Measurements from ENCODE around the gene CKLF. TPM values are rescaled to one million over a fixed set of nuclear protein-coding genes. Genes with fewer than 3 reads are reported as not detected.
"Not testable (repeated sequence)": the region's sequence is repeated elsewhere in the genome, so short reads cannot be mapped to it uniquely, and the experiment has no call there.

Gene CKLF
- total and polyA plus RNA-seq, 2 experiments from 2014 or later = 64.2 to 108 TPM

DNA sequence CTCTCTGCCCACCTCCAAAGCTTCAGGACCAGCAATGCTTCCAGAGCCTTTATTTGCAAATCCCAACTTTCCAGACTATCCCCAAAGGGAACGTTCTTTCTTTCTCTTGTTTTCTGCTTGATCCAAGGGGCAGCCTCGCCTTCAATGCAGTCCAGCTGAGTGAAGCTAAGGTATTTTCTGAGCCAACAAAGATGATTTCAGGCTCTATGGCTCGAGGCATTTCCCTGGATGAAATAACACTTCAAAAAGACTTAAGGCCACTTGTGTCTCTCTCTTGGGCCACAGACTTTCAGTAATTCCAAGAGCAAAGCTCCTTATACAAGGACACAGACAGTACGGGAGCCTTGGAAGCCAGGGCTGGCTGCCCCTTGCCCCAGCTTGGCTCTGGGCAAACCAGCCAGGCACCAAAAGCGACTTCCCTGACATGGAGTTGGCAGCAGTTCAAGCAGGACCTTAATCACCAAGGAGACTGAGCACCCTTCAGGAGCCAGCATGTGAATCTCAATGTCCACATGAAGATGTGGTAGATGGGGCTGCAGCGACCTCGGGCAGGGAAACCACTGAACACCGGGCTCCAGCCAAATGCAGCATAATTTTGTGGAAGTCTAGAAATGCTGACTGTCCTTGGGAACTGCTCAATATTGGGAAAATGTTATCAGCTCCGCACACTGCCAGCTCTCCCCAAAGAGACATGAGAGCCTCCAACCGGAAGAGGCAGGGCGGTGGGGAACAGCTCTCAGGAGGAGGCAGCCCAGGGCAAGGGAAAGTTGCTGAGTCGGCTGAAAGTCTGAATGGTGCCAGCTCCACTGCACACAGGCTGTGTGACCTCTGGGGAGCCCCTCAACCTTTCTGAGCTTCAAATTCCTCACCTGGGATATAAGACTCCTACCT lies 41.4 kb upstream of the CKLF start:
- in situ Hi-C loops (cut with MboI) = no loop called here
- Histone ChIP-seq H3K4me1 (ENCODE audit: insufficient read depth) (peaks cover 39% of the 10 kb centered on the region), H3K9ac (no peak overlapping the region), H3K4me3 (no peak overlapping the region), H3K4me2 (ENCODE audit: unreplicated experiment) (peak overlapping the region; percentile 43), H4K20me1 (ENCODE audit: insufficient read depth) (no peaks in the 10 kb centered on the region), H3K9me3 (ENCODE audit: low read depth) (no peaks in the 10 kb centered on the region), H3K27ac (peak overlapping the region; percentile 58), H2AFZ (no peak overlapping the region), H3F3A (ENCODE audit: insufficient read depth) (peaks cover 24% of the 10 kb centered on the region), H3K79me2 (ENCODE audit: insufficient read depth) (no peaks in the 10 kb centered on the region), H3K27me3 (replicated peaks; ENCODE audit: insufficient read depth) (no peaks in the 10 kb centered on the region), H3K9me2 (ENCODE audit: insufficient read depth) (no peaks in the 10 kb centered on the region), H3K36me3 (ENCODE audit: low read depth) (no peaks in the 10 kb centered on the region)
- 34 to 39% methylated on average over 12 of the region's 12 CpGs for WGBS, 2 experiments (ENCODE audit: low coverage in 1 of 2, low lambda C conversion rate in 2 of 2, missing lambda C conversion rate in 2 of 2)
- no peak for TF ChIP-seq EZH2 (IDR thresholded peaks at IDR 0.05; ENCODE audit: insufficient read depth, poor library complexity, severe bottlenecking)
- no peak for TF ChIP-seq EZH2phosphoT487 (IDR thresholded peaks at IDR 0.05; ENCODE audit: insufficient read depth, low read depth)
- peak; percentile 30 for DNase-seq

DNA sequence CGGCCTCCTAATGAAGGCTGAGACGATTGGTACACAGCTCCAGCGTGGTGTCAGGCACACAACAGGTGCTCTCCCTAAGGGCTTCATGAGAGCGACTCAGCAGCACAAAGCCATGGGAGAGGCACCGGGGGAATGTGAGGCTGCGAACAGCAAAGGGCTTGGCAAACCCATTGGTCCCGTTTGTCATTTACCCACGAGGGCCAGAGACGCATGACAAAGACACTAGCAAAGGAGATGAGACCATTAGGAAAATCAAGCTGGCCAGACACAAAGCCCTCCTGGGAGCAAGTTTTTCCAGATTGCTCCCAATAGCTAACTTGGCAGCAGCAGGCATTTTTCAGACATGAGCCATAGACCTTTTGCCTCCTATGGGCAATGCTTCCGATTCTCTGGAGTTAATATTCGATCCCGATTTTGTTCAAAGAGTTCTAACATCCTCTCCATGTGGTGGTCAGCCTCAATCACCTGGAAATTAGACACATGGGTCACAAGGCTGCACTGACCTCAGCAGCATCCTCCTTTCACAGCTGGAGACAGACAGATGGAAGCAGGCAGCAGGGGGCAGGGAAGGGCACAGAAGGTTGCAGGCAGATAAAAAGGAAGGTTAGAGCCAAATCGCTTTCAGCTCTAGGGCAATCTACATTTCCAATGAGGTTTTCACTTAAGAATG lies 40.6 kb upstream of the CKLF start:
- Histone ChIP-seq H4K20me1 (ENCODE audit: insufficient read depth) (no peaks in the 10 kb centered on the region), H3K4me2 (ENCODE audit: unreplicated experiment) (peak overlapping the region; percentile 43), H3K4me1 (ENCODE audit: insufficient read depth) (peaks cover 46% of the 10 kb centered on the region), H3K36me3 (ENCODE audit: low read depth) (no peaks in the 10 kb centered on the region), H3K27ac (peak overlapping the region; percentile 69), H3K9me3 (ENCODE audit: low read depth) (no peaks in the 10 kb centered on the region), H2AFZ (no peak overlapping the region), H3F3A (ENCODE audit: insufficient read depth) (peaks cover 24% of the 10 kb centered on the region), H3K79me2 (ENCODE audit: insufficient read depth) (no peaks in the 10 kb centered on the region), H3K27me3 (replicated peaks; ENCODE audit: insufficient read depth) (no peaks in the 10 kb centered on the region), H3K9me2 (ENCODE audit: insufficient read depth) (no peaks in the 10 kb centered on the region), H3K4me3 (no peak overlapping the region), H3K9ac (peak overlapping the region; percentile 31)
- TF ChIP-seq EZH2 (IDR thresholded peaks at IDR 0.05; ENCODE audit: insufficient read depth, poor library complexity, severe bottlenecking) = no peak
- TF ChIP-seq EZH2phosphoT487 (IDR thresholded peaks at IDR 0.05; ENCODE audit: insufficient read depth, low read depth) = no peak
- in situ Hi-C loops (cut with MboI) = no loop called here
- WGBS, 2 experiments (ENCODE audit: low coverage in 1 of 2, low lambda C conversion rate in 2 of 2, missing lambda C conversion rate in 2 of 2) = 14 to 15% methylated on average over 13 of the region's 13 CpGs
- peak; percentile 91 for DNase-seq

DNA sequence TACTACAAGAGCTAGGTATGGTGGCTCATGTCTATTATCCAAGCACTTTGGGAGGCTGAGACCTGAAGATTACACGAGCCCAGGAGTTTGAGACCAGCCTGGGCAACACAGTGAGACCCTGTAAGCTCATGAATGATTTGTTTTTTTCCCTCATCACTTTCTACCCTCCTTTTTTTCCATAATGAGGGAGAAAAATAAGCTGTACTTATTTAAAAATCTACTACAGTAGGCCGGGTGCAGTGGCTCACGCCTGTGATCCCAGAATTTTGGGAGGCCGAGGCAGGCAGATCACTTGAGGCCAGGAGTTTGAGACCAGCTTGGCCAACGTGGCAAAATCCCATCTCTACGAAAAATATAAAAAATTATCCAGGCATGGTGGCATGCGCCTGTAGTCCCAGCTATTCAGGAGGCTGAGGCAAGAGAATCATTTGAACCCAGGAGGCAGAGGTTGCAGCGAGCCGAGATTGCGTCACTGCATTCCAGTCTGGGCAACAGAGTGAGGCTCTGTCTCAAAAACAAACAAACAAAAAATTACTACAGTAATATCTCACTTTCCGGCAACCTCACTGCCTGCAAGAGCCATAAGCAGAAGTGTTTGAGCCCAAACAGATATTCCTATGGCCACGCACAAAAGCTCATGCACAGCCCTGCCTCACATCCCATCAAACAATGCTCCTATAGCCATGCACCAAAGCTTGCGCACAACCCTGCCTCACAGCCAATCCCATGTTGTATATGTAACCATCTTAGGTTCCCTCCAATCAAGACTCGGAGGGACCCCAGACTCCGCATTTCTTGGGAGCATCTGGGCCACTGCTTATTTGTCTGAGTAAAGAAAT lies 39.9 kb upstream of the CKLF start:
- Histone ChIP-seq H3K36me3 (ENCODE audit: low read depth) (no peaks in the 10 kb centered on the region), H3K4me2 (ENCODE audit: unreplicated experiment) (peak overlapping the region; percentile 43)

DNA sequence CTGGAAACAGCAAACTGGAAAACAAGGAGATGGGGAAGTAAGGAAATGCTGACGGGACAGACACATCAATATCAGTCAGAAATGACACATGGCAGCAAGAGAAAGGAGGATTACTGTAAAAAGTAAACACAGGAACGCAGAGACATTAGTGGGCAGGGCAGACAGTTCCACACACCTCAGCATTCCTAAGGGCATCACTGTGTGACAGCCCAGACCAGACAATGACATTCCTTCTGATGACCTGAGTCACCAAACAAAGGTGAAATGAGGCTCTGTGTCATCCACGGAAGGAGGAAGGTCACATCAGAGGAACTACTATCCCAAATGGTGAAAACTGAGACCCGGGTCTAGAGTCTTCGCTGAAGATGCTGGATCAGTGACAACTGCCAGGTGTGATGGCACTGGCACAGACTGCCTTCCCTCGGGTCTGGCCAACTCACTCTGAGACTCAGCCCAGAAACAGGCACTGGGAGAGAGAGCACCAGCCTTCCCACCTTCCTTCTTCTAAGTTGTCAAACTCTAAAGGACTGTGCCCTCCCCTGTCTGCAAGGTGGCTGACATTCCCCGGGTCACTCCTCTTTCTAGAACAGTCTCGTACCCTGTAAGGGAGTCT lies 39.2 kb upstream of the CKLF start:
- in situ Hi-C loops (cut with MboI) = no loop called here
- peak overlapping the region; percentile 22; the same call in 1 of the 2 replicates for H3K27ac ChIP-seq
- H3K9ac ChIP-seq = no peak overlapping the region
- H3K36me3 ChIP-seq (ENCODE audit: low read depth) = no peaks in the 10 kb centered on the region
- H3F3A ChIP-seq (ENCODE audit: insufficient read depth) = peaks cover 30% of the 10 kb centered on the region
- H3K27me3 ChIP-seq (replicated peaks; ENCODE audit: insufficient read depth) = no peaks in the 10 kb centered on the region
- WGBS, 2 experiments (ENCODE audit: low coverage in 1 of 2, low lambda C conversion rate in 2 of 2, missing lambda C conversion rate in 2 of 2) = 55 to 65% methylated on average over 8 of the region's 8 CpGs
- H3K9me2 ChIP-seq (ENCODE audit: insufficient read depth) = no peaks in the 10 kb centered on the region
- H3K4me1 ChIP-seq (ENCODE audit: insufficient read depth) = peaks cover 50% of the 10 kb centered on the region
- H2AFZ ChIP-seq = no peak overlapping the region
- H3K79me2 ChIP-seq (ENCODE audit: insufficient read depth) = no peaks in the 10 kb centered on the region
- no peak overlapping the region for H3K4me2 ChIP-seq (ENCODE audit: unreplicated experiment)
- DNase-seq = no peak
- TF ChIP-seq EZH2 (IDR thresholded peaks at IDR 0.05; ENCODE audit: insufficient read depth, poor library complexity, severe bottlenecking) (no peak), EZH2phosphoT487 (IDR thresholded peaks at IDR 0.05; ENCODE audit: insufficient read depth, low read depth) (no peak)
- H3K4me3 ChIP-seq = no peak overlapping the region
- no peaks in the 10 kb centered on the region for H4K20me1 ChIP-seq (ENCODE audit: insufficient read depth)
- no peaks in the 10 kb centered on the region for H3K9me3 ChIP-seq (ENCODE audit: low read depth)

More for the DNA sequence above, 39.9 kb upstream of the CKLF start:
- Histone ChIP-seq H3K9ac (peak overlapping the region; percentile 31), H2AFZ (no peak overlapping the region), H3K4me3 (no peak overlapping the region), H3K9me2 (ENCODE audit: insufficient read depth) (no peaks in the 10 kb centered on the region), H4K20me1 (ENCODE audit: insufficient read depth) (no peaks in the 10 kb centered on the region), H3K27me3 (replicated peaks; ENCODE audit: insufficient read depth) (no peaks in the 10 kb centered on the region), H3K9me3 (ENCODE audit: low read depth) (no peaks in the 10 kb centered on the region), H3F3A (ENCODE audit: insufficient read depth) (peaks cover 30% of the 10 kb centered on the region), H3K4me1 (ENCODE audit: insufficient read depth) (peaks cover 52% of the 10 kb centered on the region), H3K27ac (peak overlapping the region; percentile 69), H3K79me2 (ENCODE audit: insufficient read depth) (no peaks in the 10 kb centered on the region)
- in situ Hi-C loops (cut with MboI) = no loop called here
- peak; percentile 64 for DNase-seq
- no peak for TF ChIP-seq EZH2 (IDR thresholded peaks at IDR 0.05; ENCODE audit: insufficient read depth, poor library complexity, severe bottlenecking)
- WGBS, 2 experiments (ENCODE audit: low coverage in 1 of 2, low lambda C conversion rate in 2 of 2, missing lambda C conversion rate in 2 of 2) = 45 to 46% methylated on average over 15 of the region's 15 CpGs

DNA sequence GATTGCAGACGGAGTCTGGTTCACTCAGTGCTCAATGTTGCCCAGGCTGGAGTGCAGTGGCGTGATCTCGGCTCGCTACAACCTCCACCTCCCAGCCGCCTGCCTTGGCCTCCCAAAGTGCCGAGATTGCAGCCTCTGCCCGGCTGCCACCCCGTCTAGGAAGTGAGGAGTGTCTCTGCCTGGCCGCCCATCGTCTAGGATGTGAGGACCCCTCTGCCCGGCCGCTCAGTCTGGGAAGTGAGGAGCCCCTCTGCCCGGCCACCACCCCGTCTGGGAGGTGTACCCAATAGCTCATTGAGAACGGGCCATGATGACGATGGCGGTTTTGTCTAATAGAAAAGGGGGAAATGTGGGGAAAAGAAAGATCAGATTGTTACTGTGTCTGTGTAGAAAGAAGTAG lies 38.0 kb upstream of the CKLF start:
- H3K9ac ChIP-seq; H3K79me2 ChIP-seq (ENCODE audit: insufficient read depth); H3K9me2 ChIP-seq (ENCODE audit: insufficient read depth); H3K4me3 ChIP-seq; H2AFZ ChIP-seq; in situ Hi-C loops (cut with MboI); H3K36me3 ChIP-seq (ENCODE audit: low read depth); H3K9me3 ChIP-seq (ENCODE audit: low read depth); DNase-seq; H4K20me1 ChIP-seq (ENCODE audit: insufficient read depth); H3K4me2 ChIP-seq (ENCODE audit: unreplicated experiment); H3K27me3 ChIP-seq (replicated peaks; ENCODE audit: insufficient read depth); H3K27ac ChIP-seq: not testable (repeated sequence)
- peaks cover 46% of the 10 kb centered on the region for H3K4me1 ChIP-seq (ENCODE audit: insufficient read depth)
- H3F3A ChIP-seq (ENCODE audit: insufficient read depth) = peaks cover 30% of the 10 kb centered on the region
- WGBS, 2 experiments (ENCODE audit: low coverage in 1 of 2, low lambda C conversion rate in 2 of 2, missing lambda C conversion rate in 2 of 2) = 98 to 100% methylated on average over 8 to 12 of the region's 17 CpGs

DNA sequence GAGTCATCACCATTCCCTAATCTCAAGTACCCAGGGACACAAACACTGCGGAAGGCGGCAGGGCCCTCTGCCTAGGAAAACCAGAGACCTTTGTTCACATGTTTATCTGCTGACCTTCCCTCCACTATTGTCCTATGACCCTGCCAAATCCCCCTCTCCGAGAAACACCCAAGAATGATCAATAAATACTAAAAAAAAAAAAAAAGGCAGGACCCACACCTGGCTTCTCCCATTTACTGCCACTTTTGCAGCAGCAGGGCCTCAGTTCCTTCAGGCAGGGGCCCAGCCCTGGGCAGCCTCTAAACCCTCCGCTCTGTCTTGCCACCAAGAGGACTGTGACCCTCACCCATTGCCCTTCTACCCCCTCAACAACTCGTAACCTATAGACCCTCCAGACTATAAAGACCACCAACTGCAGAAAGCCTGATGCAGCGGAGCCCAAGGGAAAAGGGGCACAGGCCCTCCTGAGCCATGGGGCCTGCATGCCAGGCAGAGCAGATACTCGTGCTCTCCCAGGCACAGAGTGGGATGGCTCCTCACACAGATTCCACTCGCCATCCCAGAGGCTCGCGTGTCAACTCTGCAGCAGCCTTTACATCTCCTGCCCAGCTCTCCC lies 37.3 kb upstream of the CKLF start:
- 77 to 81% methylated on average over 9 to 10 of the region's 10 CpGs for WGBS, 2 experiments (ENCODE audit: low coverage in 1 of 2, low lambda C conversion rate in 2 of 2, missing lambda C conversion rate in 2 of 2)
- H4K20me1 ChIP-seq (ENCODE audit: insufficient read depth); H2AFZ ChIP-seq; H3K4me3 ChIP-seq; H3K4me2 ChIP-seq (ENCODE audit: unreplicated experiment); H3K9me3 ChIP-seq (ENCODE audit: low read depth); DNase-seq; H3K36me3 ChIP-seq (ENCODE audit: low read depth); H3K9ac ChIP-seq; H3K27me3 ChIP-seq (replicated peaks; ENCODE audit: insufficient read depth); in situ Hi-C loops (cut with MboI); H3K9me2 ChIP-seq (ENCODE audit: insufficient read depth); H3K79me2 ChIP-seq (ENCODE audit: insufficient read depth): not testable (repeated sequence)
- Histone ChIP-seq H3F3A (ENCODE audit: insufficient read depth) (peaks cover 30% of the 10 kb centered on the region), H3K27ac (peak overlapping the region; percentile 43), H3K4me1 (ENCODE audit: insufficient read depth) (peaks cover 46% of the 10 kb centered on the region)
